ENCODE results near the gene ZBTB7C.

The ZBTB7C gene

DNA sequence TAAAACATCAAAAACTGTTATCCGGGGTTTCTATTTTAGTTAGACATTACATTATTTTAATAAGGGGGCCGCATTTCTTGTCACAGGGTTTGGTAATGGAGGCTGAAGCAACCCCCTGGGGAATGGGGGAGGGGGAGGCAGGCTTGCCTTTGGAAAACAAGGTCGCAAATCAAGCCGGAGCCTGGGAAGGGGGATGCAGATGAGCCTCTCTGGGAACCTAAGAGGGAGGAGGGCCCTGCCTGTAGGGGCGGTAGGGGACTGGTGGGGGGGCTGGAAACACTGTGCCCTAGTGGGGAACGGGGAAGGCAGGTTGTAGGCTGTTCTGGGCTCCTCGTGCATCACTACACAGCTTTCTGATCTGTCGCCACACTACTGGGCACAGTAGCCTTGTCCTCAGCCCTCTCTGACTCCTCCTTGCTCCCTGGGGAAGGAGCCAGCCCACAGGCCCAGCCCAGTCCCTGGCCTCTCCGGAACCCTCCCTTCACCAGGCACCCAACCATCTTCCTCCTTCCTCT lies 308.5 kb downstream of the ZBTB7C start:
- H3K9me2 ChIP-seq (replicated peaks; ENCODE audit: insufficient read depth, low read length), result no peaks in the 10 kb centered on the region
- H3K36me3 ChIP-seq (ENCODE audit: low read length), result no peaks in the 10 kb centered on the region
- no peak overlapping the region for H3K9ac ChIP-seq (ENCODE audit: low read length)
- H4K20me1 ChIP-seq (ENCODE audit: low read depth, low read length), result no peaks in the 10 kb centered on the region
- H3K4me3 ChIP-seq (ENCODE audit: insufficient read depth, low read length, poor library complexity, severe bottlenecking), result no peak overlapping the region
- H3K4me2 ChIP-seq (ENCODE audit: low read depth, low read length, poor library complexity, severe bottlenecking), result no peak overlapping the region
- TF ChIP-seq, protein P1, sequence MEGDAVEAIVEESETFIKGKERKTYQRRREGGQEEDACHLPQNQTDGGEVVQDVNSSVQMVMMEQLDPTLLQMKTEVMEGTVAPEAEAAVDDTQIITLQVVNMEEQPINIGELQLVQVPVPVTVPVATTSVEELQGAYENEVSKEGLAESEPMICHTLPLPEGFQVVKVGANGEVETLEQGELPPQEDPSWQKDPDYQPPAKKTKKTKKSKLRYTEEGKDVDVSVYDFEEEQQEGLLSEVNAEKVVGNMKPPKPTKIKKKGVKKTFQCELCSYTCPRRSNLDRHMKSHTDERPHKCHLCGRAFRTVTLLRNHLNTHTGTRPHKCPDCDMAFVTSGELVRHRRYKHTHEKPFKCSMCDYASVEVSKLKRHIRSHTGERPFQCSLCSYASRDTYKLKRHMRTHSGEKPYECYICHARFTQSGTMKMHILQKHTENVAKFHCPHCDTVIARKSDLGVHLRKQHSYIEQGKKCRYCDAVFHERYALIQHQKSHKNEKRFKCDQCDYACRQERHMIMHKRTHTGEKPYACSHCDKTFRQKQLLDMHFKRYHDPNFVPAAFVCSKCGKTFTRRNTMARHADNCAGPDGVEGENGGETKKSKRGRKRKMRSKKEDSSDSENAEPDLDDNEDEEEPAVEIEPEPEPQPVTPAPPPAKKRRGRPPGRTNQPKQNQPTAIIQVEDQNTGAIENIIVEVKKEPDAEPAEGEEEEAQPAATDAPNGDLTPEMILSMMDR (IDR thresholded peaks at IDR 0.05; ENCODE audit: insufficient read depth, low read length, poor library complexity, severe bottlenecking), result no peak
- no peak for TF ChIP-seq EZH2phosphoT487 (conservative IDR thresholded peaks at IDR 0.05; ENCODE audit: low read length)
- no peaks in the 10 kb centered on the region for H3K79me2 ChIP-seq (ENCODE audit: insufficient read depth, low read length)
- no peak overlapping the region for H2AFZ ChIP-seq (ENCODE audit: low read depth, low read length, severe bottlenecking)
- H3K27me3 ChIP-seq (ENCODE audit: low read length), result no peaks in the 10 kb centered on the region
- no peaks in the 10 kb centered on the region for H3F3A ChIP-seq (ENCODE audit: insufficient read depth)
- H3K9me3 ChIP-seq (ENCODE audit: insufficient read depth, low read length), result no peaks in the 10 kb centered on the region
- H3K27ac ChIP-seq (ENCODE audit: low read depth, low read length), result no peak overlapping the region

DNA sequence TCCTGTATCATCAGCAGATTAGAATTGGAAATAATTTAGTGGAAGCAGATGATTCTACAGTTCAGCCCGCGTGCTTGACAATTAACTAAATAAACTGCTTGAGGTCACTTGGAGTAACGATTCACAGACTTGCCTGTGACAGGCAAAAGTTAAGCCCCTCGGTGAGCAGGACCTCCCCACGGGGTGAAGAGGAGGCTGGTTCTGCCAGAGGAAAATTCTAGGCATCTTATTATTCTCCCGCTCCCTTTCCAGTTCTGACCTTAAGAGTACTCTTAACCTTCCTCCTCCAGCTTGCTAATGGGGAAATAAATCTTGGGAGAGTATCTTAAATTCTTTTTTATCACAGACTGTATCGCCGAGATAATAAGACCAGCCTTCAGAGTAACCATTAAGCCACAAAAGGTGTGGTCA lies 309.0 kb downstream of the ZBTB7C start:
- H3K4me3 ChIP-seq (ENCODE audit: insufficient read depth, low read length, poor library complexity, severe bottlenecking), result no peak overlapping the region
- no peaks in the 10 kb centered on the region for H3K9me3 ChIP-seq (ENCODE audit: insufficient read depth, low read length)
- H3K9ac ChIP-seq (ENCODE audit: low read length), result no peak overlapping the region
- H4K20me1 ChIP-seq (ENCODE audit: low read depth, low read length), result no peaks in the 10 kb centered on the region
- no peak overlapping the region for H3K4me2 ChIP-seq (ENCODE audit: low read depth, low read length, poor library complexity, severe bottlenecking)
- H3K9me2 ChIP-seq (replicated peaks; ENCODE audit: insufficient read depth, low read length), result no peaks in the 10 kb centered on the region
- no peak overlapping the region for H2AFZ ChIP-seq (ENCODE audit: low read depth, low read length, severe bottlenecking)
- no peaks in the 10 kb centered on the region for H3F3A ChIP-seq (ENCODE audit: insufficient read depth)
- no peaks in the 10 kb centered on the region for H3K36me3 ChIP-seq (ENCODE audit: low read length)
- H3K79me2 ChIP-seq (ENCODE audit: insufficient read depth, low read length), result no peaks in the 10 kb centered on the region
- no peaks in the 10 kb centered on the region for H3K27me3 ChIP-seq (ENCODE audit: low read length)
- H3K27ac ChIP-seq (ENCODE audit: low read depth, low read length), result no peak overlapping the region
- TF ChIP-seq, protein P1 (IDR thresholded peaks at IDR 0.05; ENCODE audit: insufficient read depth, low read length, poor library complexity, severe bottlenecking), result no peak
- TF ChIP-seq EZH2phosphoT487 (conservative IDR thresholded peaks at IDR 0.05; ENCODE audit: low read length), result no peak

DNA sequence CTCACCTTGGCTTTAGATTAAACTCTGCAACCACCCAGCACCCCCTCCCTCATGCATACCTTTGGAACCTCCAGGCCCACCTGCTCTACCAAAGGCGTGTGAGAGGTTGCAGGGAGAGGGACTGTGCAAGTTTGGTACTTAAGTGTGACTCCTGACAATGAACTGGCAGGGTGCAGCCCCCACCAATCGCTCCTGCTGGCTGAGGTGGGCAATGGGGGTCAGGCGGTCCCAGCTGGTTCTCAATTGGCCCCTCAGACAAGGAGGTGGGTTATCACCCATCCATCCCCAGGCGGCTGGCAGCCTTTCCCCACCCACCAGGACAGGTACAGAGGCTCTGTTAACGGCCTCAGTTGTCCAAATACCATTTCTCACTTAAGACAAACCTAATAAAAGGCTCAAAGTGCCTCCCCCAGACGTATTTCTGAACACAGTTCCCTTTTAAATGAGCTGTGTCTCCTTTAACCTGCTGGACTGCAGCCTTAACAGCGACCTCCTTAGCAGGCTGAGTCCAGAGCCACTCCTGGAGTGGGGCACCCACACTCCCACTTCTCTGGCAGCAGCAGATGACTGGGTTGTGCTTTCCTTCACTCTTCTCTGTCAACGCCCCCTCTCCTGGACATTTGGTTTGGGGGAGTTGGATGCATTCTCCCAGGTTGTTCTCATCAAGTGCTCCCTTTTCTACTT lies 309.6 kb downstream of the ZBTB7C start:
- no peaks in the 10 kb centered on the region for H3K9me2 ChIP-seq (replicated peaks; ENCODE audit: insufficient read depth, low read length)
- no peaks in the 10 kb centered on the region for H3K36me3 ChIP-seq (ENCODE audit: low read length)
- H3K4me3 ChIP-seq (ENCODE audit: insufficient read depth, low read length, poor library complexity, severe bottlenecking), result no peak overlapping the region
- TF ChIP-seq EZH2phosphoT487 (conservative IDR thresholded peaks at IDR 0.05; ENCODE audit: low read length), result no peak
- TF ChIP-seq, protein P1 (IDR thresholded peaks at IDR 0.05; ENCODE audit: insufficient read depth, low read length, poor library complexity, severe bottlenecking), result no peak
- H2AFZ ChIP-seq (ENCODE audit: low read depth, low read length, severe bottlenecking), result no peak overlapping the region
- no peak overlapping the region for H3K27ac ChIP-seq (ENCODE audit: low read depth, low read length)
- no peaks in the 10 kb centered on the region for H3K27me3 ChIP-seq (ENCODE audit: low read length)
- H3K79me2 ChIP-seq (ENCODE audit: insufficient read depth, low read length), result no peaks in the 10 kb centered on the region
- H3K9me3 ChIP-seq (ENCODE audit: insufficient read depth, low read length), result no peaks in the 10 kb centered on the region
- no peak overlapping the region for H3K4me2 ChIP-seq (ENCODE audit: low read depth, low read length, poor library complexity, severe bottlenecking)
- H4K20me1 ChIP-seq (ENCODE audit: low read depth, low read length), result no peaks in the 10 kb centered on the region
- no peak overlapping the region for H3K9ac ChIP-seq (ENCODE audit: low read length)
- no peaks in the 10 kb centered on the region for H3F3A ChIP-seq (ENCODE audit: insufficient read depth)

Measured in SU-DHL-6 (cell line).